ENCODE results near the gene TRMT1. TPM values are rescaled to one million over a fixed set of nuclear protein-coding genes. Genes with fewer than 3 reads are reported as not detected.

Gene TRMT1
- polyA plus RNA-seq, 3 donors = 14.5 to 94.7 (median 14.5) TPM

- Histone ChIP-seq H2AFZ (ENCODE audit: insufficient read depth, low read depth, low read length, poor library complexity, severe bottlenecking) (no peak overlapping the region), H3K4me3 (replicated peaks in 1 of 3; ENCODE audit: low read depth in 2 of 3, low read length in 3 of 3) (no peak overlapping the region), H3K79me2 (ENCODE audit: insufficient read depth, low read length) (no peaks in the 10 kb centered on the region), H3K27ac (ENCODE audit: low read depth in 1 of 2, low read length in 2 of 2) (no peak overlapping the region), H3K9ac (ENCODE audit: insufficient read depth, low read length, poor library complexity, severe bottlenecking) (no peak overlapping the region), H3K9me3 (replicated peaks in 1 of 2; ENCODE audit: control insufficient read depth in 1 of 2, insufficient read depth in 1 of 2, low read length in 2 of 2) (no peaks in the 10 kb centered on the region), H3K4me1 (ENCODE audit: control insufficient read depth in 1 of 2, insufficient read depth in 2 of 2, low read length in 2 of 2) (no peaks in the 10 kb centered on the region), H3K4me2 (replicated peaks; ENCODE audit: extremely low read depth, low read length, poor library complexity, severe bottlenecking) (no peak overlapping the region), H4K20me1 (ENCODE audit: insufficient read depth, low read length) (no peaks in the 10 kb centered on the region), H3K27me3 (ENCODE audit: control insufficient read depth in 2 of 2, insufficient read depth in 2 of 2, low read length in 2 of 2) (peaks cover 0 to 3% of the 10 kb centered on the region in 2 donors), H3K36me3 (replicated peaks in 1 of 2; ENCODE audit: control insufficient read depth in 1 of 2, insufficient read depth in 2 of 2, low read length in 2 of 2) (no peaks in the 10 kb centered on the region)
- intact Hi-C loops (cut with micrococcal nuclease) = no loop called here
- TF ChIP-seq, protein P1, sequence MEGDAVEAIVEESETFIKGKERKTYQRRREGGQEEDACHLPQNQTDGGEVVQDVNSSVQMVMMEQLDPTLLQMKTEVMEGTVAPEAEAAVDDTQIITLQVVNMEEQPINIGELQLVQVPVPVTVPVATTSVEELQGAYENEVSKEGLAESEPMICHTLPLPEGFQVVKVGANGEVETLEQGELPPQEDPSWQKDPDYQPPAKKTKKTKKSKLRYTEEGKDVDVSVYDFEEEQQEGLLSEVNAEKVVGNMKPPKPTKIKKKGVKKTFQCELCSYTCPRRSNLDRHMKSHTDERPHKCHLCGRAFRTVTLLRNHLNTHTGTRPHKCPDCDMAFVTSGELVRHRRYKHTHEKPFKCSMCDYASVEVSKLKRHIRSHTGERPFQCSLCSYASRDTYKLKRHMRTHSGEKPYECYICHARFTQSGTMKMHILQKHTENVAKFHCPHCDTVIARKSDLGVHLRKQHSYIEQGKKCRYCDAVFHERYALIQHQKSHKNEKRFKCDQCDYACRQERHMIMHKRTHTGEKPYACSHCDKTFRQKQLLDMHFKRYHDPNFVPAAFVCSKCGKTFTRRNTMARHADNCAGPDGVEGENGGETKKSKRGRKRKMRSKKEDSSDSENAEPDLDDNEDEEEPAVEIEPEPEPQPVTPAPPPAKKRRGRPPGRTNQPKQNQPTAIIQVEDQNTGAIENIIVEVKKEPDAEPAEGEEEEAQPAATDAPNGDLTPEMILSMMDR (IDR thresholded peaks at IDR 0.05) = no peak
- H3K4me1 Mint-ChIP-seq = peaks cover 2% of the 10 kb centered on the region
- H3K36me3 Mint-ChIP-seq = no peaks in the 10 kb centered on the region
- H3K27ac Mint-ChIP-seq = peak overlapping the region in 1 of 7 donors; percentile 52
- 75% methylated on average over 7 of the region's 17 CpGs for WGBS (ENCODE audit: insufficient coverage)
- no peak overlapping the region for H3K4me3 Mint-ChIP-seq
- peaks cover 0 to 1% (median 0%) of the 10 kb centered on the region in 7 donors for H3K9me3 Mint-ChIP-seq
- H3K27me3 Mint-ChIP-seq (ENCODE audit: low read depth in 3 of 3) = peaks cover 2 to 6% (median 2%) of the 10 kb centered on the region in 3 donors
- DNase-seq = no peak
These were observed 49.4 kb downstream of the TRMT1 start for GRCh38 chr19:13066933-13067807.

DNA sequence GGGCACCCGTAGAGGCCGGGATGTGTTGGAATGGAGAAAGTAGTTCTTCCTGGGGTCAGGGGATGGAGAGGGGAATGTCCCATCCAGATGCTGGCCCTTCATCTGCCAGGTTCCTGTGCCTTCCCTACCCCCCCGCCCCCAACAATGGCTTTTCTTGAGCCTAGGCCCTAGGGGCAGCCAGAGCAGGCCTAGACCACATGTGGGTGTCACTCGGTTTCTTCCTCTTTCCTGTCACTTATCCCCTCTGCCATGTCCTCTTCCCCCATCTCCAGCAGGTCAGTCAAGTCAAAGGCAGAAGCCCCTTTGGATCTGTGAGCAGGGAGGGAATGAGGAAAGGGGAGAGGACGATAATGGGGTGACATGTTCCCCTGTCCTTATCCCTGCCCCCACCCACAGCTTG, 50.3 kb downstream of the TRMT1 start:
- Mint-ChIP-seq H3K9me3 (peaks cover 0 to 1% (median 0%) of the 10 kb centered on the region in 7 donors), H3K27me3 (ENCODE audit: low read depth in 3 of 3) (peaks cover 2 to 9% (median 6%) of the 10 kb centered on the region in 3 donors), H3K36me3 (no peaks in the 10 kb centered on the region), H3K27ac (no peak overlapping the region), H3K4me1 (peaks cover 5% of the 10 kb centered on the region), H3K4me3 (no peak overlapping the region)
- H3K9me3 ChIP-seq (replicated peaks in 1 of 2; ENCODE audit: control insufficient read depth in 1 of 2, insufficient read depth in 1 of 2, low read length in 2 of 2) = no peaks in the 10 kb centered on the region
- H2AFZ ChIP-seq (ENCODE audit: insufficient read depth, low read depth, low read length, poor library complexity, severe bottlenecking) = no peak overlapping the region
- no peak overlapping the region for H3K27ac ChIP-seq (ENCODE audit: low read depth in 1 of 2, low read length in 2 of 2)
- H4K20me1 ChIP-seq (ENCODE audit: insufficient read depth, low read length) = no peaks in the 10 kb centered on the region
- no peaks in the 10 kb centered on the region for H3K36me3 ChIP-seq (replicated peaks in 1 of 2; ENCODE audit: control insufficient read depth in 1 of 2, insufficient read depth in 2 of 2, low read length in 2 of 2)
- TF ChIP-seq, protein P1 (IDR thresholded peaks at IDR 0.05) = no peak
- intact Hi-C loops (cut with micrococcal nuclease) = no loop called here
- H3K9ac ChIP-seq (ENCODE audit: insufficient read depth, low read length, poor library complexity, severe bottlenecking) = no peak overlapping the region
- peaks cover 4 to 5% of the 10 kb centered on the region in 2 donors for H3K4me1 ChIP-seq (ENCODE audit: control insufficient read depth in 1 of 2, insufficient read depth in 2 of 2, low read length in 2 of 2)
- no peak overlapping the region for H3K4me2 ChIP-seq (replicated peaks; ENCODE audit: extremely low read depth, low read length, poor library complexity, severe bottlenecking)
- no peaks in the 10 kb centered on the region for H3K79me2 ChIP-seq (ENCODE audit: insufficient read depth, low read length)
- no peak overlapping the region for H3K4me3 ChIP-seq (replicated peaks in 1 of 3; ENCODE audit: low read depth in 2 of 3, low read length in 3 of 3)
- H3K27me3 ChIP-seq (ENCODE audit: control insufficient read depth in 2 of 2, insufficient read depth in 2 of 2, low read length in 2 of 2) = peaks cover 0 to 7% of the 10 kb centered on the region in 2 donors
- DNase-seq = no peak
- WGBS (ENCODE audit: insufficient coverage) = 67% methylated on average over 1 of the region's 5 CpGs

Measured in CD14-positive monocyte (primary cell).